Astrocyte (in vitro differentiated cells and primary cell): Measurements from ENCODE around the gene CYYR1.

Source experiments
- CTCF ChIP-seq: IDR thresholded peaks from 2 replicates; pipeline ENCODE4 v1.5.1; 2011; ENCODE audit warnings: low read depth, mild to moderate bottlenecking, inconsistent platforms, low read length, moderate library complexity; ENCODE audit not compliant: insufficient read depth
- EZH2 ChIP-seq: IDR thresholded peaks from 2 replicates; pipeline ENCODE4 v1.6.1; 2012; ENCODE audit warnings: mild to moderate bottlenecking, low read length, inconsistent platforms; ENCODE audit not compliant: insufficient read depth

- no peak for TF ChIP-seq CTCF
- TF ChIP-seq EZH2, result no peak
Observed at GRCh38 chr21:26465916-26466315, 107.2 kb downstream of the CYYR1 start.
